Stimulated activated CD4-positive, alpha-beta T cell treated with anti-CD3 and anti-CD28 coated beads, TNF-alpha, amount 100 ng/mL, for 4 hours (primary cell): ENCODE results near the gene LRR1.
"Not testable (repeated sequence)": the region's sequence is repeated elsewhere in the genome, so short reads cannot be mapped to it uniquely, and the experiment has no call there.

Experiments
- DNase-seq, 3 experiments: peaks; one replicate each; pipeline ENCODE4 v3.0.0-alpha.2; 2020; ENCODE audit warnings: low read depth in 3 of 3

LRR1 gene, protein sequence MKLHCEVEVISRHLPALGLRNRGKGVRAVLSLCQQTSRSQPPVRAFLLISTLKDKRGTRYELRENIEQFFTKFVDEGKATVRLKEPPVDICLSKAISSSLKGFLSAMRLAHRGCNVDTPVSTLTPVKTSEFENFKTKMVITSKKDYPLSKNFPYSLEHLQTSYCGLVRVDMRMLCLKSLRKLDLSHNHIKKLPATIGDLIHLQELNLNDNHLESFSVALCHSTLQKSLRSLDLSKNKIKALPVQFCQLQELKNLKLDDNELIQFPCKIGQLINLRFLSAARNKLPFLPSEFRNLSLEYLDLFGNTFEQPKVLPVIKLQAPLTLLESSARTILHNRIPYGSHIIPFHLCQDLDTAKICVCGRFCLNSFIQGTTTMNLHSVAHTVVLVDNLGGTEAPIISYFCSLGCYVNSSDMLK

DNA sequence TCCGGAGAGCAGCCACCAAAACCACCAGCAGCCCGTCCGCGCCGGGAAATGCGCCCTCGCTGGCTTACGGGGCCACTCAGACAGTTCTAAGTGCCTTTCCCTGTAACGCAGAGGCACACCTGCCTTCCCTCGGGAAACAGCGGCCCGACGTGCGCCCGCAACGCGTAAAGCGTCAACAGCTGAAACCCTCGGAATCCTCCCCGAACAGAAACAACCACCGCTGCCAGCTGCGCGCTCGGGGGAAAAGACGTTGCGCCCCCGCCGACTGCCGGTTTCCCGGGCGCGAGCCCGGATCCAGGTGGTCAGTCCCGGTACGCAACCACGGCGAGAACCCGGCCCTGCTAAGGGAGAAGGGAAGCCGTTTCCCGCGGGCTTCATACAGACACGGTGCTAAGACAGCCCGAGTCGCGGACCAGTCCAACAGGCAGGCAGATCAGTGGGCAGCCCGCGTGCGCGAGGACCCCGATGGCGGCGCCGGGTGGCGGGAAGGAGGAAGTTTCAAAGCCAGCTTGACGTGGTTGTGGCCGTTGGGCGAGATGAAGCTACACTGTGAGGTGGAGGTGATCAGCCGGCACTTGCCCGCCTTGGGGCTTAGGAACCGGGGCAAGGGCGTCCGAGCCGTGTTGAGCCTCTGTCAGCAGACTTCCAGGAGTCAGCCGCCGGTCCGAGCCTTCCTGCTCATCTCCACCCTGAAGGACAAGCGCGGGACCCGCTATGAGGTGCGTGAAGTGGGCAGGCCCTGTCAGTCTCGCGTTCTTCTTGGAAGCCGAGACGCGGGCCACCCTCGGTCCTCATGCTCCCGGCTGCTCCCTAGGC lies at the start of gene LRR1:
LRR1 (plus strand) TSS at position 456 of the 816 bp plus-strand sequence; CDS start at position 537, 81 bp downstream.
- DNase-seq = peak; percentile 72 to 80 (median 75)

DNA sequence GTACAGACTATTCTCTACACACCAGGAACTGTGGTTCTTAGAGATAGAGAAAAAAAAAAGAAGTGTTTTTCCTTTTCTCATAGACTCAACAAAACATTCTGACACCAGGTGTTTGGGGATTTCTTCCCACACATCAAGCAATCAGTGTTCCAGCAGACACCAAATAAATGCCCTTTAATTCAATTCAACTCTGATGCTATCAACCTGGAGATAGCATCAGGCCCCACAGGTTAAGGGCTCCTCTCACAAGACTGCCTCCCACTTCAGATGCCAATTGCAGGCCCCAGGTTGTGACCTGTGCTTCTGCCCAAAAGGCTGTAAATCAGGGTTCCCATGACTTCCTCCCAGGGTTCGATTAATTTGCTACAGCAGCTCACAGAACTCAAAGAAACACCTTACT lies 49.3 kb upstream of the LRR1 start:
- DNase-seq = no peak

DNA sequence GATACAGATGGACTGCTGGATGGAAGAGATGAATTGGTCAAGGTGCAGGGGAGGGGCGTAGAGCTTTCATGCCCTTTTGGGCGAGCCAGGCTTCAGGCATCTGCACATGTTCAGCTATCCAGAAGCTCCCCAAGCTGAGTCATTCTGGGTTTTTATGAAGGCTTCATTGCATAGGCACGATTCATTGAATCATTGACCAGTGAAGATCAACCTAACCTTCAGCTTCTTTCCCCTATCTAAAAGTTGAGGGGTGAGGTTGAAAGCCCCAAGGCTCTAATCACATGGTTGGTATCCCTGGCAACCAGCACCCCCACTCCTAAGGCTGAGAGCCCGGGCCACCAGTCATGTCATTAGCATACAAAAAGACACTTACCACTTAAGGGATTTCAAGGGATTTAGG lies 48.9 kb upstream of the LRR1 start:
- DNase-seq = no peak

DNA sequence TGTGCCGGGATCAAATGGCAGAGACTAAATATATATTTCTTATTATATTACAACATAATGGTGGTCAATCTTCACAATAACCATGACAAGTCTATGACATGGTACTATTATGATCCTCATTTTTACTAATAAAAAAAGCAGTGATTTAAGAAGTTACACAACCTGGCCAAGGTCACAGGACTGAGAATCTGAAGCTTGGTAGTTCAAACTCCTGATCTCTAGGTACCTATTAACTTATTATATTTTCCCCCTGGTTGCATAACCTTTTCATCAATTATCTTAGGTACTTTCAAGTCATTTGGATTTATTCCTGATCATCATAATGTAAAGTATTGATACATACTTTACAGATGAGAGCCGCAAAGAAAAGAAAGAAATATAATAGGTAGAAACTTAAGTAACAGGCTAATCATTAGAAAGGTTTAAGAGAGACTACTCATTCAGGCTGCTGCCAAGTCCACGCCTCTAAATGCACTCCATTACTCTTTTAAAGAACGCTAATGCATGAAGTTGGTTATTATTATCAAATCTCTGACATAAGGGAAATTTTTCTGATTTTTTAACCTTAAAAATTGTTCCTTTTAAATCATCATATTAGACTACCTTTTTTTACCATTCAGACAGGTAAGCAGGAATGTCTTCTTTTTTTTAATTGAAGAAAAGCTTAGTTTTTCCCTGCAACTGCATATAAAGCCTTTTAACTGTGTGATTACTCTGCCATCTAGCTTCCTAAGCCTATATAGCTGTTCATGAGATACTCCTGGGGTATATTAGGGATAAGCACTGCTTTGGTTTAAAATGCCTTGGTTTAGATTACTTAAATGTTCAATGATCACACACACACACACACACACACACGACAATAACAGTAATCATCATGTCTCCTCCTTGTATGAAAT lies 48.2 kb upstream of the LRR1 start:
- no peak for DNase-seq

DNA sequence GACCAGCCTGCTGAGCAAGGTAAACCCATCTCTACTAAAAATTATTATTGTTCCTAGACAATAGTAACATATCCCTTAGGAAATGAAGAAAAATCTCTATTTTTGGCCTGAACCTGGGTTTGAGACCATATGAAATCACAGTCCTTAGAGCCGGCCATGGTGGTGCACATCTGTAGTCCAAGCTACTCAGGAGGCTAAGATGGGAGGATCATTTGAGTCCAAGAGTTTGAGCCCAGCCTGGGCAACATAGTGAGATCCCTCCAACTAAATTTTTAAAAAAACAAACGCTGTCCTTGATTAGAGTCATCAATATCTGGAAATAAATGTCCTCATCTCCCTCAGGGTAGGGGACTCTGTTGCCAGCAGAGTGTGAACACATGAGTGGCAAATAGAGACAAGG lies 47.2 kb upstream of the LRR1 start:
- no peak for DNase-seq

DNA sequence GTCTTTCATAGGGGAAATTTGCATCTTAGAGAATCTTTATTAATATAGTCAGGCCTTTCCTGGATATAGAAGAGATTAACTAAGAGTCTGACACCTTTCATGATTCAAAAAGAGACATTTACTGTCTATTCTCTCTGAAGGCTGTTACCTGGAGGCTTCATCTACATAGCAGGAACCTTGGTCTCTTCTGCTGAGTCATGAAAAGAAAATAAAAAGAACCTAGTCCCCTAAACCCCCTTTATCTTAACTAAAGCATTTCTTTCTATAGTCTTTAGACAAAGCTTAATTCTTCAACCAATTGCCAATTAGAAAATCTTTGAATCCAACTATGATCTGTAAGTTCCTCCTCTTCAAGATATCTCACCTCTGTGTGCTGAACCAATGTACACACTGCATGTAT lies 45.6 kb upstream of the LRR1 start:
- no peak for DNase-seq

DNA sequence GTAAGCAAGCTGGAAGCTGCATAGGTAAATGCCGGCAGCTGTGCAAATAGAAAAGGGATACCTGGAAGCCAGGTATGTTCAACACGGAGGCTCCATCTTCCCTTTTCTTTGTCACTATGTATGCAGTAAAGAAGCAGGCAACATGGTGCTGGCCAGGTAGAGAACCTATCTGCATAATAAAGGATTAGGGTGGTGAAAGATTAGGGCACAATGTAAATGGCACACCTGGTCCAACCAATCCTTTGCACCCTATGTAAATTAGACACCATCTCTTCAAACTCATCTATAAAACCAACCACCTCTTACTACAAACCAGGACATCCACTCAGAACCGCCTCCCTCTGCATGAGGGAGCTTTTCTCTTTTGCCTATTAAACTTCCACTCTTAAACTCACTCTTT lies 44.8 kb upstream of the LRR1 start:
- DNase-seq = no peak

DNA sequence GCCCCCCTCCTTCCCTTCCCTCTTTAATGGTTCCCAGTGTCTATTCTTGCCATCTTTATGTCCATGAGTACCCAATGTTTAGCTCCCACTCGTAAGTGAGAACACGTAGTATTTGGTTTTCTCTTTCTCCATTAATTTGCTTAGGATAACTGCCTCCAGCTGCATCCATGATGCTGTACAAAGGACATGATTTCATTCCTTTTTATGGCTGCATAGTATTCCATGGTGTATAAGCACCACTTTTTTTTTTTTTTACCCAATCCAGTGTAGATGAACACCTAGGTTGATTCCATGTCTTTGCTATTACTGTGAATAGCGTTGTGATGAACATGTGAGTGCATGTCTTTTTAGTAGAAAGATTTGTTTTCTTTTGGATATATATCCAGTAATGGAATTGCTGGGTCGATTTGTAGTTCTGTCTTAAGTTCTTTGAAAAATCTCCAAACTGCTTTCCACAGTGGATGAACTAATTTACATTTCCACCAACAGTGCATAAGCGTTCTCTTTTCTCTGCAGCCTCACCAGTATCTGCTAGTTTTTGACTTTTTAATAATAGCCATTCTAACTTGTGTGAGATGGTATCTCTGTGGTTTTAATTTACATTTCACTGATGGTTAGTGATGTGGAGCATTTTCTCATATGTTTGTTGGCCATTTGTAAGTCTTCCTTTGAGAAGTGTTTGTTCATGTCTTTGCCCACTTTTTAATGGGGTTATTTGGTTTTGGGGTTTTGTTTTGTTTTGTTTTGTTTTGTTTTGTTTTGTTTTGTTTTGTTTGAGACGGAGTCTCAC lies 38.6 kb upstream of the LRR1 start:
- no peak for DNase-seq

DNA sequence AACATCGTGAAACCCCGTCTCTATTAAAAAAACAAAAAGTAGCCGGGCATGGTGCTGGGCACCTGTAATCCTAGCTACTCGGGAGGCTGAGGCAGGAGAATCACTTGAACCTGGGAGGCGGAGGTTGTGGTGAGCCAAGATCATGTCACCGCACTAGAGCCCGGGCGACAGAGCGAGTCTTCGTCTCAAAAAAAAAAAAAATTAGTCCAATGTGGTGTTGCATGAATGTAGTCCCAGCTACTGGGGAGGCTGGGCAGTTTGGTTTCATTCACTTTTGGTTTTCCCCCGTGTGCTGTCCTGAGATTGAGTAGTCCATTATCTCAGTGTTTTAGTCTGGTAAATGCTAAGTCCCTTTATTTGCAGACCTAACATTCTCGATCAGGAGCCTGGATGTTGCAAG lies 32.0 kb upstream of the LRR1 start:
- DNase-seq = no peak

DNA sequence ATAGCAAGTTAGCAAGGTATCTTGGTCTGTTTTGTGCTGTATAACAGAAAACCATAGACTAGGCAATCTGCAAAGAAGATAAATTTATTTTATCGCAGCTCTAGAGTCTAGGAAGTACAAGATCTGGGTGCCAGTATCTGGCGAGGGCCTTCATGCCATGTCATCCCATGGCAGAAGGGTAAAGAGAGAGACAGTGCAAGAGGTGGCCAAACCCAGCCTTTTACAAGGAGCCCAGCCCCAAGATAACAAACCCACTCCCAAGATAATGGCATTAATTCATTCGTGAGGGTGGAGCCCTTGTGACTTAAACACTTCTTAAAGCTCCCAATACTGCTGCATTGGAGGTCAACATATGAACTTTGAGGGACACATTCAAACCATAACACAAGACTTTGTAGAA lies 29.5 kb upstream of the LRR1 start:
- DNase-seq = no peak

DNA sequence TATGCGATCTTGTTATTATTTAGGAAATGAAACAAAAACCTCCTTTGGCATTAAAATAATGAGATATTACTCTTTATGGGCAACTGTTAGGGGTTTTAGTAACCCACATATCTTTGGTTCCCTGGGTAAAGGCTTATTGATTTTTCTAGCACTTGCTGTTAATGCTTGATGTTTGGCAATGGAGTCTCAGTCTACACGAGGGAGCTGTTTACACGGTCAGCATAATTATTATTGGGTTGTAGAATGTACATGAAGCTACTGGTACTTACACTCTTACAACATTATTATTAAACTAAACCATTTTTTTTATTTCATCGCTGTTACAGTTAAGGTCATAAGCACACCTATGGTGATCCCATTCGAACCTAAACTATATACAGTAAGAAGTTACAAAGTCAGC lies 24.7 kb upstream of the LRR1 start:
- DNase-seq = no peak

DNA sequence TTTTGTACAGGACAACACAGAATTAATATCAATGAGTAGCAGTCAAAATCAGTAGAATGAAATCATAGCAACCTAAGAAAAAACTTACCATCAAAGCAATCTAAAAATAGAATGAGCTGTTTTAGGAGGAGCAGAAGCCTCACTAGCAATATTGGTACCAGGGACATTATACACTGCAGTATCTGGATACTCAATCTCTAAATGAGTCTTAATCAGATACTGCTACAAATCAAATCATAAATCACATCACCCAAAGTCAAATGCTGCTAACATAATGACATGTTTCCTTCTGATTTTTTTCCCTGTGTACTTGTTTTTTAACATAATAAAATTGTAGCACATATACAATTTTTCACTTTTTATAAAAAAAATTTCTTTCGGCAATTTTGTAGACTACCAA lies 20.6 kb upstream of the LRR1 start:
- DNase-seq = no peak

DNA sequence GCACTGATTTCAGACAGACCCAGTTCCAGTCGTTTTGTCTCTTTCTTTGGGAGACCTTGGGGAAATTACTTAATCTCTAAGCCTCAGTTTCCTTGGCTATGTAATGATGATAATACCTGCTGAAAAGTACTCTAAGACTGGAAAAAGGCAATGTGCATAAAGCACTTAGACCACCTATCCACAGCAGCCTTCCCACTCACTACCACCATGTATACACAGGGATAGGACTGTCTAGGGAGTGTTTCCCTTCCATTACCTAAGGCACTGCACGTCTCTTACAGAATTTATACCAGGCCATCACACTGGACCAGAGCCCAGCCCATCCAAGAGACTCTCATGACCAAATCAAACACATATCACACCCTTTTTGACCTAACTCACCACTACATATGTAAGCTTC lies 18.9 kb upstream of the LRR1 start:
- DNase-seq = no peak

DNA sequence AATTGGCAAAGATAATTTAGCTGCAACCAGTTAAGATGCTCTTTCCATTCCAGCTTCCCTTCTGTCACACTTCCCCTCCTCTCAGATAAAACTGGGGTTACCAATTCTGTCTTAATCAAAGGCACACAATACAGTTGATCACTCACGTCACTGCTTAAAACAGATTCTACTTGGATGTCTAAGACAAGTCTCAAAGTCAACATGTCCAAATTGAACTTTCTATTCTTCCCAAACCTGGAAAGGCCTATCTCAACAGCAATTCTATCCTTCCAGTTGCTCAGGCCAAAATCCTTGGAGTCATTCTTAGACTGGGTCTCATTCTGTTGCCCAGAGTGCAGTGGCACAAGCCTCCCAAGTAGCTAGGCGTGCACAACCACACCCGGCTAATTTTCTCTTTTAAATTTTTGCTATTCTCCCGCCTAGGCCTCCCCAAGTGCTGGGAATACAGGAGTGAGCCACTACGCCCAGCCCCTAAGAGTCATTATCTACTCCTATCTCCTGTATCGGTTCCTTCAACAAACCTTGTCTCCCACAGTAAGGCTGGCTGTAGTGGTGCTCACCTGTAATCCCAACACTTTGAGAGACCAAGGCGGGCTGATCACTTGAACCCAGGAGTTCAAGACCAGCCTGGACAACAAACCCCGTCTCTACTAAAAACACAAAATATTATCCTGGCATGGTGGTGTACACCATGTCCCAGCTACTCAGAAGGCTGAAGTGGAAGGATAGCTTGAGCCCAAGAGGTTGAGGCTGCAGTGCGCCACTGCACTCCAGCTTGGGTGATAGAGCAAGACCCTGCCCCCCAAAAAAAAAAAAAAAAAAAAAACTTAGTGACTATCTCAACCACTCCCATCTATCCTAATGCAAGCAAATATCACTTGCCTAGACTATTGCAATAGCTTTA lies 17.3 kb upstream of the LRR1 start:
- no peak for DNase-seq

DNA sequence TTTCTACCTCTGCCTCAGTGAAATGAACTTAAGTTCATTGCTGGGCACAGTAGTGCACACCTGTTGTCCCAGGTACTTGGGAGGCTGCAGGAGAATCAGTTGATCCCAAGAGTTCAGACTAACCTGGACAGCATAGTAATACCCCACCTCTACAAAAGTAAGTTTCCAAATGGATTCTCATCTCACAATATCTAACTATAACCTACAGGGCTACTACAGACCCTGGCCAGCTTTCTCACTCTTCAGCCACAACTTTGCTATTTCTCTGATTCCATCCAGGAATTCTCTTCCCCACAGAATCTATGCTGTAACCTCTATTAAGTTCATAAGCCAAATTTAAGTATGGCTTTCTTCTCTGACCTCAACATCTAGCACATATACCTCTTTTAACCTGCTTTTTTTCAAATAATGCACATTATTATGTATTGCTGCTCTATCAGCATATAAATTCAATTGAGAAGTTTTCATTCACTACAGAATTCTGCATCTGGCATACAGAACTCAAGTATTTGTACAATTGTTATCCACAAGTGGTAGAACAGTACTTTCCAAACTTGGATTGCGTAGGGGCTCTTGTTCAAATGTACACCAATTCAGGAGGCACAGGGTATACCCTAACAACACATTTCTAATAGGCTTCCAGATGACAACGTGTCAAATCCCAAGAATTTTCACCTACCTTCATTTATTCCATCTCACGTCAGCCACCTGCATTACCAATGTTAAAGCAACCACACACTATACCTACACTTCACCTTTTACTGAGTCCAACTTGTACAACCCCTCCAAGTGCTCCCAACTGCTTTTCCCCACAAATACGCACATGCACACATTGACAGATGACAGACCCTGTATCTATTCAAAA lies 16.4 kb upstream of the LRR1 start:
- no peak for DNase-seq

DNA sequence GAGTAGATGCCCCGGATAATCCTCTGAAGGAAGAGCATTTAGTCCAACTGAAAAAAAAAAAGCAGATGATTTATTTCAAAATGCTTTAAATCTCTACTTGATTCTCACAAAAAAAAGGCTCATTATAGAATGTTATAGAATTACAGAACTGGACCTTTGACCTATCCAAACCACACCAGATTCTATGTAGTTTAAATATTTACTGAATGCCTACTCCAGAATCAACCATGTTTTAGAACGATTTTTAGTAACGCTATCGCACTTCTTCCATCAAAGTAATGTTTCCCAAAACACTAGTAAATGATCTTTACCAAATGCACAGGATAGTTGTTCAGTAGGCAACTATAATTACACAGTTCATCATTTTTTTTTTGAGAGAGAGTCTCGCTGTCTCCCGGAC lies 15.1 kb upstream of the LRR1 start:
- no peak for DNase-seq

DNA sequence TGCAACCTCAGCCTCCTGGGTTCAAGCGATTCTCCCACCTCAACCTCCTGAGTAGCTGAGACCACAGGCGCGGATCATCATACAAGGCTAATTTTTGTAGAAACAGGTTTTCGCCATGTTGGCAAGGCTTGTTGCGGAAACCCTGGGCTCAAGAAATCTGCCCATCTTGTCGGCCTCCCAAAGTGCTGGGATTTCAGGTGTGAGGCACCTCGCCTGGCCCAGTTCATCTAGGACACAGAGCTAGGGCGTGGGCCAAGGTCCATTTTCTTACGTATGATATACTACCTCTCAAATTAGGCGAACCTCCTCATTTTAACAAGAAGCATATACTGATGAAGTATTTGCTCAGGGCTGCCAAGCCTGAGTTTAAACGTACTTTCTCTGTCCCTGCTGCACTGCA lies 14.7 kb upstream of the LRR1 start:
- no peak for DNase-seq

DNA sequence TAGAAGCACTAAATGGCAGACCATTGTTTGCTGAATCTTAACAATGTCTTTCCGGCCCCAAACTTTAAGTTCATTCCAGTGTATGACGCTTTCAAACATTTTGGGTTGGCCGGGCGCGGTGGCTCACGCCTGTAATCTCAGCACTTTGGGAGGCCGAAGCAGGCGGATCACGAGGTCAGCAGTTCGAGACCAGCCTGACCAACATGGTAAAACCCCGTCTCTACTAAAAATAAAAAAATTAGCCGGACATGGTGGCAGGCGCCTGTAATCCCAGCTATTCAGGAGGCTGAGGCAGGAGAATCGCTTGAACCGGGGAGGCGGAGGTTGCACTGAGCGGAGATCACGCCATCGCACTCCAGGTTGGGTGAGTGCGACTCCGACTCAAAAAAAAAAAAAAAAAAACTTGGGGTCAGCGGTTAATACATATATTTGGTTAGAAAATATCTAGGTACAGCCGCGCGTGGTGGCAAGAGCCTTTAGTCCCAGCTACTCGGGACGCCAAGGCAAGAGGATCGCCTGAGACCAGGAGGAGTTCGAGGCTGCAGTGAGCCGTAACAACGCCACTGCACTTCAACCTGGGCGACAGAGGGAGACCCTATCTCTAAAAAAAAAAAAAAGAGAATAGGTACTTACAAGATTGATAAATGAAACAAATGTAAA lies 13.6 kb upstream of the LRR1 start:
- not testable (repeated sequence) for DNase-seq
